Renal cortex interstitium (tissue), 11 donors: ENCODE results near the gene AKT3. TPM values are rescaled to one million over a fixed set of nuclear protein-coding genes. Genes with fewer than 3 reads are reported as not detected.

Experiments
- DNase-seq, 11 donors: peaks; one replicate each; pipeline ENCODE4 v3.0.0-alpha.2; 2013; ENCODE audit warnings: low read depth in 9 of 11, low spot score in 4 of 11; ENCODE audit errors: extremely low read depth in 1 of 11
- polyA plus RNA-seq, 3 donors: library from polyadenylated mRNA; unstranded; fragments of 120-200 nt; gene quantifications; one replicate each; pipeline ENCODE4 v1.2.1, GENCODE V29; 2013; ENCODE audit not compliant: insufficient read length in 3 of 3

The AKT3 gene
- polyA plus RNA-seq, 3 donors = 20.9 to 31.9 (median 24.4) TPM

GRCh38 chr1:243471026-243471685 lies 378.9 kb downstream of the AKT3 start:
- no peak for DNase-seq

DNA sequence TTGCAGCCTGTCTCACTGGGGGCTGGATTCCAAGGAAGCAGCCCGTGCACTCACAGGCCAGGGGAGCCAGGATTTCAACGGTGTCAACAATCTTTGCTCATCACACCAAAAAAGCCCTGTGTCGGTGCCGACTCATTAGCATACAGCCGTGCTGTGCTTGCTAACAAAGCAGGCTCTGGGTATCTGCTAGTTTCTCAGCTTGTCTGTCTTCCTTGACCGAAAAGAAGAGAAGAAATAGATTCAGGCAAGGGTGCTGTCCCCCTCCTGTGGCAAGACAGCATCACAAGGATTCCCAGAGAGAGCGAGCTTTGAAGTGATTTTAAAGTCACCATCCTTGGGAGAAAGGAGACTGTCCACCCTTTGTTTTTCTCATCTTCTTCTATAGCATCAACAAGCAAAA lies 379.5 kb downstream of the AKT3 start:
- no peak for DNase-seq

DNA sequence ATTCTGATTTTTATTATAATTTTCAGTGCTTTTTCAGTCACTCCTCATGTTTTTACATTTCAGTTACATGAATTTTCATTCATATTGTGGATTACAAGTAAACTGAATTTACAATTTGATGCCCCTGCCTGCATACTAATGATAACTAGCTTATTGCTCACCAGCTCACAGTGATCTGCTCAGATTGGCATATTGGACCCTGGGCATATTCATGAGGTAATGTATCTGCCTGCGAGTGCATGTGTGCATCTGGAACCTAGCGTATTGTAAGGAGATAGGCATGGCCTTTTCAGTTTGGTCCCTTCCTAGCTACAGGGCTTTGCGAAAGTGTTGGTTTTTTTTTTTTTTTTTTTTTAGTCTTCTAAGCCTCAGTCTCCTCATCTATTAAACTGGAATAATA lies 380.5 kb downstream of the AKT3 start:
- no peak for DNase-seq

DNA sequence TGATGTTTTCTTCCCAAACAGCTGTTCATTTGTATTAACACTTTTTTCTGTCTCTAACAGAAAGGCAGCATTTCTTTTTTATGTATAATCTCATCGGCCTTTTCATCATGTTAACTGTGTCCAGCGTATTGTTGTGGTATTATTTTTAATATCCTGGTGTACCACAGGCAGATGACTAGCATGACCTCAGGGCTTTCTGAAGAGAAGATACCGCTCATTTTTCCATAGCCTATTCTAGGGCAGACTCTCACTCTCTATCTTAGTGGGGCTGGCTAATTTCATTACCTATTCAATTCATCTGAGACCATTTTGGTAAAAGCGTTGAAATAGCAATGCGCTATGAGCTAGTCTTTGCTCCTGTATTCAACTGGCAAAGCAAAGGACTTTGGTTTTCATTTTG lies 384.3 kb downstream of the AKT3 start:
- no peak for DNase-seq

DNA sequence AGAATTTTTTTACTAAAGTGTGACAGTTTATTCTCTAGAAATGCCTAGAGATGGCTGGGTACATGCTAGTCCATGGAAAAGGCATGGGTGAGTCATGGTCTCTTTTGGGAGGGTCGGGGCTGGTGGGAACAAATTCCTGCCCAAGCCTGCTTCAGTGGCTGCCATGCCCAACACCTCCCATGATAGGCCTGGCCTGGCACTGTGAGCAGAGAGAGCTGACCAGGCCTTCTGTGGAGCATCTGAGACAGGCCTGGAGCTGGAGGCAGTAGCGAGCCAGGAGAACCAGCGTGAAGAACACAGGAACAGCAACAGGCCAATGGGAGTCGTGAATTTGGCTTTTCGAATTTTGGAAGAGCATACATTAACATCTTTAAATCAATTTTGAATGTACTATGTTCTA lies 385.0 kb downstream of the AKT3 start:
- no peak for DNase-seq

DNA sequence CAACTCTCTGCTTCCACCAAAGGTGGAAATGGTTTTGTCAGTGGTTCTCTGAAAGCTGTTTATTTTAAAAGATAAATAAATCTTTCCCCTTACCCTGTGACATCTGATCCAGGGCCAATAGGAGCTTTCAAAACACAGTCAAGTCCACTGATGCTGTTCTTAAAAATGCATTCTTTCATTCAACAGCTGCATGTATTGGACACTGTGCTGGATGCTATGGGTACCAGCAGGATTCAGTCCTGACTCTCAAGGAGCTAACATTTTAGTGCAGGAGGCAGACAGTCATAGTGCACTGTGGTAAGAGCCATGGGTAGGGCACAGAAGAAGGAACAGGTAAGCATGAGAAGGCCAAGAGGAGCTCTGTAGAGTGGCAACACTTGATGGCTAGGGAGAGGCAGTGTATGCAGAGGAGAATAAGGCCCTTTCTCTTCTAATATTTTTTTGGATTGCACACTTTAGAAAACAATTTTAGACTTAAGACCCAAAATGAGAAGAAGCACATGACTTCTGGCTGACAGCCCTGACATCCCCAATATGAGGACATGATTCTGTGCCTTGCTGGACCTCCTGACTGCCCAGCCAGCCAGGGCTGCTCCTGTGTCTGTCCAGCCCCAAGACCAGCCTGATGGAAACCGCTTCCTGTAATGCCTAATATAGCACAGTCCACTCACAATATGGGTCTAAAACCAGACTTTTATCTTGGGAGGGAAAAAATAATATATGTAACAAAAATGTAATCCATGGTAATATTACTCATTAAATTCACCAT lies 386.9 kb downstream of the AKT3 start:
- no peak for DNase-seq

DNA sequence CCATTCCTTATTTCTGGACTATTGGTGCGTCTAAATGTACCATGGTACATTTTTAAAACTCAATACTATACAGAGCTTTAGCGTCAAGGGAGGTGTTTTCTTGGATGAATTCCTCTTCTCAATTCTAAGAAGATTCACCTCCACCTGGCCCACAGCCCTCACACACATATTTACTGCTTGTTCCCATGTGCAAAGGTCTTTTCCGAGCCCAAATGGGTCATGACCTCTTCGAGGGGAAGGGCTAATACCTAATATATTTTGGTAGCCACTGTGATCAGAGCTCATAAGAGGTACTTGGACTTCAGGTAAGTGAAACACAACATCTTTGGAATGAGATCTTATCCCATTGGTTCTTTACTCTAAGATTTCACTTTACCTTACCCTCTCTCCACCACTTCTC lies 388.3 kb downstream of the AKT3 start:
- no peak for DNase-seq

GRCh38 chr1:243459059-243459458 lies 391.0 kb downstream of the AKT3 start:
- DNase-seq = no peak

GRCh38 chr1:243457363-243457982 lies 392.6 kb downstream of the AKT3 start:
- no peak for DNase-seq

DNA sequence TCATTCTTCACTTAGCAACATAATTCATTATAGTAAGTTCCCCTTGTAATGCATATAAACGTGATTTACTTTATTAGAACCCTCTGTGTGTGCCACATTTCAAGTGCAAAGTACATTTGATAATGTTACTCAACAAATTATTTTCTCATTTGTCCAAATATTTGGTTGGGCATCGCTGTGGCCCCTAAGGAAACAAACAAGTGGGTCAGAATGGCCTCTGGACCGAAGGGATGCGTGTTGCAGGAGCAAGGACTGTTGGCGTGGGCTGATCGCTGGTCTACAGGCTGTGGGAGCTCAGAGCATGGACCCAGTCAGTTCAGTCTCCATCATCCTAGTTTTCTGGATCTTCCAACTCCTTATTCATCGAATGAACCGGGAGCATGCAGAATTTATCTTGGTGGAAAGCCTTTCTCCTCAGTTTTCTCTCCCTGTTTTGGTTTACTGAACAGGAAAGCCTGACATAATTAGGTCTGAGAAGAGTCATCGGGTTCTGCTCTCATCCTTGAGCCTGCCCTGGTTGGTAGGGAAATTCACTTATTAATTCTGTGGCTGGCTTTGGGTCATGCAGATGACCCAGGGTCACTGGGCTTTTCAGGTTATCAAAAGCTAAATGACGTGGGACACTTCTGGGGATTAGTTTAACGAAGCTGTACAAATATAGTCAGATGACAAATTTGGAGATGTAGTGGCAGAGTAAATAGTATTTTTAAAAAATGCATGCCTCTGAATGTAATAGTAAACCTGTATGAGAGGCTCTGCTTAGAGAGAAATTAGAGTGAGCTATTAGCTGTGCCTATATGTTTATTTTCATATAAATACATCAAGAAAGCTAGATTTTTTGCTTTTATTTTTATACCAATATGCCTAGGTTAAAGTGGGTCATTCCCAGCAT lies 394.0 kb downstream of the AKT3 start:
- no peak for DNase-seq

- no peak for DNase-seq
Measured at GRCh38 chr1:243454328-243454997, 395.6 kb downstream of the AKT3 start.

- DNase-seq = no peak
Measured at GRCh38 chr1:243452092-243452491, 398.0 kb downstream of the AKT3 start.

DNA sequence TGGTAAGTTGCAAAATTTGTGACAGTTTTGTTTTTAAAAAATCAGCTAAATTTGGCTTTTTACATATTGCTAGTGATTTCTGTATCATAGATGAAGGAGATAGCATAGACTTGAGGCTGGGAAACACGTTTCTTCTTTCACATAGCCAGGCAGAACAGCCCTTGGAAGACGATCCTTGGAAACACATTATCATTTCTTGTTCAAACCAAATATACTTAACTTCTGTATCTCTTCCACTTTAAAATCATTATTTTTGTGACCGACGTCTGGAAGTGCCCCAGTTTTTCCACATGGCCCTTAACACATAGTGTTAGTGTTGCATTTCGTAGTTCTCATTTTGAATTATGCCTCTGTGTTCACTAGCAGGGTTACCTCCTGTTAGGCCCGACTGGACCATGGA lies 400.7 kb downstream of the AKT3 start:
- no peak for DNase-seq

- no peak for DNase-seq
Measured at GRCh38 chr1:243447844-243448243, 402.2 kb downstream of the AKT3 start.

DNA sequence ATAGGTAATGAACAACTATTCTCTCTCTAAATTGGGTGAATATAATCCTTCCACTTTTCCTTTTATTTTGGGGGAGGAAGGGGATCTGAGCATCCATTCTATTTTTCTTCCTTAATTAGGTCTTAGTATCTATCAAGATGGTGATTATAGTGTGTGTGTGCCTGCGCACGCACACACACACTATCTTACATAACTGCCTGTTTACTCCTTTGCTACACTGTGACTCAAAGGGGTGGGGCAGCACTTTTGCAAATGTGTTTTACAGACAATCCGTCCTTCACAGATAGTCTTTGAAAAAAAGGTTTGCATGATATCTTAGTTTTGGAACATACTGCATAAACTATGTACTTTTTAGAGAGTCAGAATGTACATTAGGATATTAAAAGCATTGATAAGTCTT lies 402.7 kb downstream of the AKT3 start:
- no peak for DNase-seq

- DNase-seq = no peak
Measured at GRCh38 chr1:243443557-243443956, 406.5 kb downstream of the AKT3 start.

DNA sequence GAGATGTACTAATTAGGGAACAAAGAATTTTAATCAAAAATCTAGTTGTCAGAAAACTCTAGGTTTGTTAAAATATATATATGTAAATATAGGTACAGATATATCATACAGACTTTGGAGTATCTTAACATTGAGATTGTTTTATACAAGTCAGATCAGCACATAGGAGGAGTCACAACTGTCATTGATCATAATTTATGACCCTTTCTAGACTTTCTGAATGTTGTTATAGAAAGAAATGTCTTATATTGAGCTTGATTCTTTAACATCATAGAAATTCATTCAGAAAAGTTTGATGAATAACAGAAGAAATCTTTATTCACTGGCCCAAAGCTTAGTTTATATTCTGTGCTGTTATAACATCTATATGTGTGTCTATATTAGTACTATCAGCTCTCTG lies 408.4 kb downstream of the AKT3 start:
- DNase-seq = no peak

GRCh38 chr1:243440406-243440805 lies 409.6 kb downstream of the AKT3 start:
- DNase-seq = no peak

DNA sequence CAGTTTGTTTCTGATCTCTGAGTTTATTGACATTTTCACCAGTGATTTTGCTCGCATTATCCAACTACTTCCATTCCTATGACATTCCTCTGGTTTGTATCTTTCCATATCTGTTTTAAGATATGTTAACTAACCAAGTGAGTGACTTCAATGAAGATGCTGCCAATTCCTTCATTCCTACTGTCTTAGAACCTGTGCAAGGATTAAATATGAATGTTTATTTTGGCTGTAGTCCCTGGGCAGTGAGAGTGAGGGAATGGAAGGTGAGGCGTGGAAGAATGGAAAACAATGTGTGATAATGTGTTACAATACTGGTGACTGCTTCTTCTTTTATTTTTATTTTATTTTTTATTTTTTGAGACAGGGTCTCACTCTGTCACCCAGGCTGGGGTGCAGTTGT lies 411.2 kb downstream of the AKT3 start:
- no peak for DNase-seq
